ENCODE results near the gene PTPRG. TPM values are rescaled to one million over a fixed set of nuclear protein-coding genes. Genes with fewer than 3 reads are reported as not detected.
A peak's percentile ranks its signal among the peaks of the same experiment; 100 is the strongest.

The PTPRG gene
- total and polyA plus RNA-seq, 2 of the 13 experiments (the other 11 are each of a cell fraction or from before 2014, with no cell fraction given), result 8.0 to 25.3 TPM

GRCh38 chr3:61602466-61602865, 41.1 kb downstream of the PTPRG start:
- intact Hi-C loops (cut with micrococcal nuclease; ENCODE audit: unreplicated experiment) (no loop called here), in situ Hi-C loops (cut with HindIII; ENCODE audit: extremely low pct_ligation_motif_present, low pct_unique_long_range_greater_than_20kb) (no loop called here)
- H3K4me3 ChIP-seq (replicated peaks in 1 of 3; ENCODE audit: insufficient read depth in 1 of 3, low read depth in 2 of 3, low read length in 3 of 3), result no peak overlapping the region
- 83% methylated on average over 3 of the region's 3 CpGs for WGBS (ENCODE audit: low lambda C conversion rate)
- ChIA-PET CTCF (ENCODE audit: low intra/inter-chr PET ratio, low total read pairs) (no interaction called here), POLR2A (no interaction called here)
- no peak overlapping the region for H3K27ac ChIP-seq (ENCODE audit: extremely low read length, insufficient read depth, low read length)
- H4K20me1 ChIP-seq (ENCODE audit: insufficient read depth, low read length), result peaks cover 5% of the 10 kb centered on the region; the same call in 1 of the 2 replicates
- BruUV-seq (replicated peaks), result TSS peak; percentile 27
- FAIRE-seq, result no peak
- H3K9ac ChIP-seq (ENCODE audit: insufficient read depth, low read depth, low read length), result no peak overlapping the region
- no peak for ATAC-seq
- peaks cover 22% of the 10 kb centered on the region for H3K79me2 ChIP-seq (ENCODE audit: insufficient read depth, low read length)
- DNase-seq (ENCODE audit: low spot score), result no peak
- H3K4me2 ChIP-seq (ENCODE audit: low read depth, low read length), result no peak overlapping the region
- H3K36me3 ChIP-seq (replicated peaks in 1 of 2; ENCODE audit: control insufficient read depth in 1 of 2, insufficient read depth in 2 of 2, low read length in 2 of 2), result peaks cover 2 to 3% of the 10 kb centered on the region in 2 experiments; a peak in 1 of 5 replicates
- no peak overlapping the region for H2AFZ ChIP-seq (ENCODE audit: low read length)
- no peaks in the 10 kb centered on the region for H3K9me3 ChIP-seq (ENCODE audit: low read length)
- H3K27me3 ChIP-seq (ENCODE audit: control insufficient read depth in 1 of 2, insufficient read depth in 2 of 2, low read length in 2 of 2), result no peaks in the 10 kb centered on the region
- H3K4me1 ChIP-seq (ENCODE audit: insufficient read depth, low read length), result peaks cover 28% of the 10 kb centered on the region
- TF ChIP-seq MBD4 (IDR thresholded peaks at IDR 0.05; ENCODE audit: borderline replicate concordance, low read length), result no peak
- no peak for TF ChIP-seq XBP1 (CRISPR knock-in tag; IDR thresholded peaks at IDR 0.05)
- no peak for TF ChIP-seq CERS6 (CRISPR knock-in tag; IDR thresholded peaks at IDR 0.05)
- no peak for TF ChIP-seq ZNF800 (CRISPR knock-in tag; IDR thresholded peaks at IDR 0.05)
- no peak for TF ChIP-seq ZNF629 (CRISPR knock-in tag; conservative IDR thresholded peaks at IDR 0.05)
- TF ChIP-seq SOX6 (IDR thresholded peaks at IDR 0.05), result no peak
- TF ChIP-seq SOX6 (CRISPR knock-in tag; IDR thresholded peaks at IDR 0.05), result no peak
- TF ChIP-seq CHD4 (IDR thresholded peaks at IDR 0.05; ENCODE audit: borderline replicate concordance, low read length), result no peak
- no peak for TF ChIP-seq FOXO4 (CRISPR knock-in tag; conservative IDR thresholded peaks at IDR 0.05)
- no peak for TF ChIP-seq NFYC (CRISPR knock-in tag; IDR thresholded peaks at IDR 0.05)
- no peak for TF ChIP-seq ZNF605 (CRISPR knock-in tag; IDR thresholded peaks at IDR 0.05)
- no peak for TF ChIP-seq ZNF768 (CRISPR knock-in tag; IDR thresholded peaks at IDR 0.05)
- TF ChIP-seq ZFP36 (IDR thresholded peaks at IDR 0.05; ENCODE audit: borderline replicate concordance, low read depth, low read length, partially characterized antibody), result no peak
- TF ChIP-seq RARA (CRISPR knock-in tag; IDR thresholded peaks at IDR 0.05), result no peak
- TF ChIP-seq ZNF609 (CRISPR knock-in tag; IDR thresholded peaks at IDR 0.05; ENCODE audit: borderline replicate concordance), result no peak
- TF ChIP-seq ZGPAT (CRISPR knock-in tag; IDR thresholded peaks at IDR 0.05), result no peak

Measured in HepG2 (cell line).